ENCODE measurements around the gene DNAAF9.

The DNAAF9 gene

GRCh38 chr20:3390759-3391425 is 16.6 kb downstream of the DNAAF9 start (continued):
- no peak for TF ChIP-seq PATZ1 (CRISPR knock-in tag; IDR thresholded peaks at IDR 0.05; ENCODE audit: borderline replicate concordance)

DNA sequence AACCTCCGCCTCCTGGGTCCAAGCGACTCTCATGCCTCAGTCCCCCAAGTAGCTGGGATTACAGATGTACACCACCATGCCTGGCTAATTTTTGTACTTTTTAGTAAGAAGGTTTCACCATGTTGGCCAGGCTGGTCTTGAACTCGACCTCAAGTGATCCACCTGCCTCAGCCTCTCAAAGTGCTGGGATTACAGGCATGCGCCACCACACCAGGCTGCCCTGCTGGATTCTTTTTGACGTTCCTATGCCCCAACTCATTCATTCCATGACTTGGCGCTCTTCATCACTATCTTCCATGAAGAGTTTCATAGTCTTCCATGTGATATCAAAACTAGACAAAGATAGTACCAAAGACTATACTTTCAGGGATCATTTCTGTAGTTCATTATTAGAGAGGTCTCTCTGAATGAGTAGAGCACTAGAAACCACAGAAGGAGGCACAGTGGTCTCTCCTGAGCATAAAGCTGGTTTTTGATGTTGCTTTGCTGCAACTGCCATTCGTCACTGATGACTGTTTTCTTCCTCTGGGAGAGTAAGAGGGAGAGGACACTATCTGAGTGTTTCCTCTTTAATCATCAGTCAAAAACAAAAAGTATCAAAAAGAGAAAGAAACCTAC is 23.5 kb downstream of the DNAAF9 start:
- no peak for ATAC-seq
- no peak for TF ChIP-seq ZNF565 (CRISPR knock-in tag; conservative IDR thresholded peaks at IDR 0.05; ENCODE audit: low read depth)
- no peak for TF ChIP-seq BACH2 (CRISPR knock-in tag; IDR thresholded peaks at IDR 0.05; ENCODE audit: borderline replicate concordance)
- TF ChIP-seq SNAI2 (CRISPR knock-in tag; IDR thresholded peaks at IDR 0.05): no peak
- TF ChIP-seq ZNF70 (CRISPR knock-in tag; IDR thresholded peaks at IDR 0.05): no peak
- TF ChIP-seq ZC3H10 (CRISPR knock-in tag; IDR thresholded peaks at IDR 0.05): no peak
- TF ChIP-seq ESRRG (CRISPR knock-in tag; IDR thresholded peaks at IDR 0.05): no peak
- TF ChIP-seq ARNTL (CRISPR knock-in tag; IDR thresholded peaks at IDR 0.05; ENCODE audit: borderline replicate concordance, low read depth): no peak
- TF ChIP-seq ISL1 (CRISPR knock-in tag; IDR thresholded peaks at IDR 0.05): no peak
- no peak for TF ChIP-seq POU6F1 (CRISPR knock-in tag; IDR thresholded peaks at IDR 0.05; ENCODE audit: borderline replicate concordance, low read depth)
- no peak for TF ChIP-seq ZNF8 (CRISPR knock-in tag; IDR thresholded peaks at IDR 0.05)
- TF ChIP-seq CSDC2 (CRISPR knock-in tag; IDR thresholded peaks at IDR 0.05): no peak
- TF ChIP-seq, protein P1, sequence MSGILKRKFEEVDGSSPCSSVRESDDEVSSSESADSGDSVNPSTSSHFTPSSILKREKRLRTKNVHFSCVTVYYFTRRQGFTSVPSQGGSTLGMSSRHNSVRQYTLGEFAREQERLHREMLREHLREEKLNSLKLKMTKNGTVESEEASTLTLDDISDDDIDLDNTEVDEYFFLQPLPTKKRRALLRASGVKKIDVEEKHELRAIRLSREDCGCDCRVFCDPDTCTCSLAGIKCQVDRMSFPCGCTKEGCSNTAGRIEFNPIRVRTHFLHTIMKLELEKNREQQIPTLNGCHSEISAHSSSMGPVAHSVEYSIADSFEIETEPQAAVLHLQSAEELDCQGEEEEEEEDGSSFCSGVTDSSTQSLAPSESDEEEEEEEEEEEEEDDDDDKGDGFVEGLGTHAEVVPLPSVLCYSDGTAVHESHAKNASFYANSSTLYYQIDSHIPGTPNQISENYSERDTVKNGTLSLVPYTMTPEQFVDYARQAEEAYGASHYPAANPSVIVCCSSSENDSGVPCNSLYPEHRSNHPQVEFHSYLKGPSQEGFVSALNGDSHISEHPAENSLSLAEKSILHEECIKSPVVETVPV (CRISPR knock-in tag; IDR thresholded peaks at IDR 0.05): no peak
- TF ChIP-seq ZFP30 (CRISPR knock-in tag; IDR thresholded peaks at IDR 0.05): no peak
- TF ChIP-seq, protein P2, sequence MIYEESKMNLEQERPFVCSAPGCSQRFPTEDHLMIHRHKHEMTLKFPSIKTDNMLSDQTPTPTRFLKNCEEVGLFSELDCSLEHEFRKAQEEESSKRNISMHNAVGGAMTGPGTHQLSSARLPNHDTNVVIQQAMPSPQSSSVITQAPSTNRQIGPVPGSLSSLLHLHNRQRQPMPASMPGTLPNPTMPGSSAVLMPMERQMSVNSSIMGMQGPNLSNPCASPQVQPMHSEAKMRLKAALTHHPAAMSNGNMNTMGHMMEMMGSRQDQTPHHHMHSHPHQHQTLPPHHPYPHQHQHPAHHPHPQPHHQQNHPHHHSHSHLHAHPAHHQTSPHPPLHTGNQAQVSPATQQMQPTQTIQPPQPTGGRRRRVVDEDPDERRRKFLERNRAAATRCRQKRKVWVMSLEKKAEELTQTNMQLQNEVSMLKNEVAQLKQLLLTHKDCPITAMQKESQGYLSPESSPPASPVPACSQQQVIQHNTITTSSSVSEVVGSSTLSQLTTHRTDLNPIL (CRISPR knock-in tag; IDR thresholded peaks at IDR 0.05; ENCODE audit: low read depth): no peak
- no peak for TF ChIP-seq PATZ1 (CRISPR knock-in tag; IDR thresholded peaks at IDR 0.05; ENCODE audit: borderline replicate concordance)
- no peak for TF ChIP-seq GLIS3 (CRISPR knock-in tag; IDR thresholded peaks at IDR 0.05)
- TF ChIP-seq OSR1 (CRISPR knock-in tag; IDR thresholded peaks at IDR 0.05): no peak
- no peak for TF ChIP-seq TCF4 (CRISPR knock-in tag; IDR thresholded peaks at IDR 0.05; ENCODE audit: borderline replicate concordance)

DNA sequence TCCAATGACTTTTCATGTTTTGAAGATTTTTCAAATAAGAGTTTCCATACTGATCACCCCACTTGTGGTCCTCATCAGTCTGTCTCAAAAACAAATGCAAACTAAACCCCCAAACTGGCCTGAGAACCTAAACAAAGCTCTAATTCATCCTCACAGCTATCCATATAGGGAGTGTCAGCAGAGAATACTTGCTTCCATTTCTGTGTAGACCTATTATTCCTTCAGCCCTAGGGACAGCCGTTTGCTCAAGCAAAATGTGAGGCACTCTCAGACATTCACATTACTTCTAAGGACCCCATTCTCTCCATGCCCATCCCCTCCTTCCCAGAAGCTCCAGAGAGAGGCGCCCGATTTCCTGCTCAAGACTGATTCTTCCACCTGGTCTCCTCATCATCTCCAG is 24.6 kb downstream of the DNAAF9 start:
- ATAC-seq: no peak
- TF ChIP-seq POU6F1 (CRISPR knock-in tag; IDR thresholded peaks at IDR 0.05; ENCODE audit: borderline replicate concordance, low read depth) (no peak), ZNF8 (CRISPR knock-in tag; IDR thresholded peaks at IDR 0.05) (no peak), ARNTL (CRISPR knock-in tag; IDR thresholded peaks at IDR 0.05; ENCODE audit: borderline replicate concordance, low read depth) (no peak), ZFP3 (CRISPR knock-in tag; IDR thresholded peaks at IDR 0.05) (no peak), SNAI2 (CRISPR knock-in tag; IDR thresholded peaks at IDR 0.05) (no peak), ESRRG (CRISPR knock-in tag; IDR thresholded peaks at IDR 0.05) (no peak), TSHZ2 (CRISPR knock-in tag; IDR thresholded peaks at IDR 0.05) (no peak), GLIS3 (CRISPR knock-in tag; IDR thresholded peaks at IDR 0.05) (no peak), ZNF70 (CRISPR knock-in tag; IDR thresholded peaks at IDR 0.05) (no peak), OSR1 (CRISPR knock-in tag; IDR thresholded peaks at IDR 0.05) (no peak), ZC3H10 (CRISPR knock-in tag; IDR thresholded peaks at IDR 0.05) (no peak), RARB (CRISPR knock-in tag; IDR thresholded peaks at IDR 0.05) (no peak), TOX (CRISPR knock-in tag; IDR thresholded peaks at IDR 0.05; ENCODE audit: borderline replicate concordance) (no peak), BACH2 (CRISPR knock-in tag; IDR thresholded peaks at IDR 0.05; ENCODE audit: borderline replicate concordance) (no peak)
- TF ChIP-seq, protein P1 (CRISPR knock-in tag; IDR thresholded peaks at IDR 0.05): no peak
